Activated CD8-positive, alpha-beta T cell treated with anti-CD3 and anti-CD28 coated beads for 36 hours (primary cell): Measurements from ENCODE around the gene NKX2-1. TPM values are rescaled to one million over a fixed set of nuclear protein-coding genes. Genes with fewer than 3 reads are reported as not detected.

Experiments used
- ATAC-seq: fragments of 200-7000 bp; cut with Tn5 transposase; one replicate; pipeline ENCODE4 v1.10.0; 2021; ENCODE audit warnings: mild to moderate bottlenecking, moderate library complexity
- CTCF ChIA-PET: fragments of 350-600 bp; sonication (Branson Sonifier 250); formaldehyde crosslinking; loops from one replicate; lab custom pipeline; 2021; ENCODE audit warnings: antibody characterized with exemption; lab: Charles Lee
- POLR2A ChIA-PET: fragments of 350-600 bp; sonication (Branson Sonifier 250); formaldehyde crosslinking; loops from one replicate; lab custom pipeline; 2021; ENCODE audit warnings: antibody characterized with exemption; lab: Charles Lee
- DNase-seq: peaks from one replicate; pipeline ENCODE4 v3.0.0-alpha.2; 2020
- H3K27ac Mint-ChIP-seq: one replicate; pipeline ENCODE4 v1.8.0; 2021; ENCODE audit warnings: mild to moderate bottlenecking, mixed read lengths
- H3K27me3 Mint-ChIP-seq: one replicate; pipeline ENCODE4 v1.8.0; 2021; ENCODE audit warnings: mixed read lengths
- H3K36me3 Mint-ChIP-seq: one replicate; pipeline ENCODE4 v1.8.0; 2021; ENCODE audit warnings: low read depth, mixed read lengths
- H3K4me1 Mint-ChIP-seq: one replicate; pipeline ENCODE4 v1.8.0; 2021; ENCODE audit warnings: low read depth, mixed read lengths
- H3K4me3 Mint-ChIP-seq: one replicate; pipeline ENCODE4 v1.8.0; 2021; ENCODE audit warnings: mild to moderate bottlenecking, moderate library complexity, mixed read lengths
- H3K9me3 Mint-ChIP-seq: one replicate; pipeline ENCODE4 v1.8.0; 2021; ENCODE audit warnings: mixed read lengths
- CTCF ChIP-seq: fragments of 200-600 bp; IDR thresholded peaks from one replicate; pipeline ENCODE4 v1.8.0; 2022; ENCODE audit warnings: antibody characterized with exemption, mild to moderate bottlenecking
- intact Hi-C: fragments of 100-400 bp; cut with micrococcal nuclease; formaldehyde crosslinking; loops from one replicate; pipeline ENCODE4 v1.10.0; 2022
- total RNA-seq, 2 experiments: library from RNA; stranded (reverse); gene quantifications; one replicate each; pipeline ENCODE4 v1.2.3, GENCODE V29; 2021

Gene NKX2-1
- total RNA-seq, 2 experiments from 2014 or later, result 0.25 TPM; not detected in 1

- no peak for TF ChIP-seq CTCF
- ATAC-seq, result no peak
- POLR2A ChIA-PET, result no interaction called here
- Mint-ChIP-seq H3K9me3 (no peaks in the 10 kb centered on the region), H3K36me3 (no peaks in the 10 kb centered on the region), H3K27me3 (peaks cover 66% of the 10 kb centered on the region), H3K27ac (no peak overlapping the region), H3K4me1 (peaks cover 11% of the 10 kb centered on the region), H3K4me3 (no peak overlapping the region)
- DNase-seq, result no peak
- CTCF ChIA-PET, result no interaction called here
- intact Hi-C loops, result loop anchor here (5.0 kb wide), 1 partner anchor 70 kb away; no protein-coding TSS in a partner anchor
Measured at GRCh38 chr14:36517242-36518030, 2.6 kb downstream of the NKX2-1 start.

DNA sequence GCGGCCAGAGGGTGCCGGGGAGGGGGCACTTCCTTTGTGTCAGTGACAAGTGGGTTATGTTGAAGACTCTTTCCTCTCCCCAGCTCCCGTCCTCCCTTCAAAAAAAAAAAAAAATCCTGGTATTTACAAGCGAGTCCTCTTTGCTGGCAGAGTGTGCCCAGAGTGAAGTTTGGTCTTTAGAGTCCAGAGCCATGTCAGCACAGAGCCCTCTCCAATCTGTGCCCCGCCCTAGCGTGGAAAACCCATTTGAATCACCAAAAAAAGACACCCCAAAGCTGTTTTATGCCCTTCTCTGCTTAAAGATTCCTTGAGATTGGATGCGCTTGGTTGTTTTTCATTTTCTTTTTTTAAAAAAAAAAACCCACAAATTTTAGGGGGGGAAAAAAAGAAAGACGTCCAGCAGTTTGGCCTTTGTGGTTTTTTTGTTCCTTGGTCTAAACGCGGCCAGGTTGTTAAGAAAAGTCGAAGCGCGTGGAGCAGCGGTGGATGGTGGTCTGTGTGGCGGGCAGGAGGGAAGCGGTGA, 3.3 kb downstream of the NKX2-1 start:
- Mint-ChIP-seq H3K4me3 (no peak overlapping the region), H3K27ac (no peak overlapping the region), H3K9me3 (no peaks in the 10 kb centered on the region), H3K27me3 (peaks cover 66% of the 10 kb centered on the region), H3K36me3 (no peaks in the 10 kb centered on the region), H3K4me1 (peaks cover 9% of the 10 kb centered on the region)
- intact Hi-C loops, result loop anchor here (5.0 kb wide), 1 partner anchor 71 kb away; no protein-coding TSS in a partner anchor
- DNase-seq, result no peak
- CTCF ChIA-PET, result no interaction called here
- POLR2A ChIA-PET, result no interaction called here
- TF ChIP-seq CTCF, result no peak
- no peak for ATAC-seq

DNA sequence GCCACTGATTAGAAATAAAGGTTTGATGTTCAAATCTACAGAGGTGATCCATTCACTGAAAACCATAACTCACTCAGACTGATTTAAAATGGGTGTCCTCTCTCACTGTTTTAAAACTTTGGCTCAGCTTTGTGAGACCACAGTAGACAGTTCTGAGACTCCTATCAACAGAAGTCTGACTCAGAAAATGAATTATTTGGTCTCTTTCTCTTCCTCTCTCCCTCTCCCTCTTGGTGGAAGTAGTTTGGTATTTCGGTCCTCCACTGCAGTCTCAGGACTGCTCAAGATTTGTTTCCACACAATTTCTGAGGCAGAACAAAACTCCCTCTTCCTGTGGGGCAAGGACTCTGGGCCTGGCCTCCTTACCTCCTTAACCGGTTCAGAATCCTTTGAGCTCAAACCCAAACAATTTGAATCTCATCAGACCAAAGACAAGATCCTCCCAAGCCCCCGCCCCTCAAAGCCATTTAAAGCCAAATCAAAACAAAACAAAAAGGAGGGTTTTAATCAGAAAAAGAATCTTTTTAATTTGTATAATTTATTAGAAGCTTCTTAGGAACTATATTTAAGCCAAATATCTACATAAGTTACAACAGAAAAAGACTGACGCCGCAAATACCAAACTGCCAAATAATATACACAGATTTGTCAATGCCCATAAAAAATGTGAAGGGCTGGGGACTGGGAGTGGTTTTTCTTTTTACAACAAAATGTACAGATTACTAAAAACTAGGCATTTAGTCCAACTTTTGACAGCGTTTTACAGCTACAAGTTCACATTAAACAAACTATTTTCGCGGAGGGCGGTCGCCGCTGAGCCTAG, 3.9 kb downstream of the NKX2-1 start:
- Mint-ChIP-seq H3K4me3 (no peak overlapping the region), H3K4me1 (peaks cover 9% of the 10 kb centered on the region), H3K27me3 (peaks cover 63% of the 10 kb centered on the region), H3K36me3 (no peaks in the 10 kb centered on the region), H3K27ac (no peak overlapping the region), H3K9me3 (no peaks in the 10 kb centered on the region)
- POLR2A ChIA-PET, result no interaction called here
- intact Hi-C loops, result loop anchor here (5.0 kb wide), 1 partner anchor 71 kb away; no protein-coding TSS in a partner anchor
- CTCF ChIA-PET, result interaction anchor here (1.4 kb wide), 1 partner anchor 39 kb away, joined by 4 read pairs; no protein-coding TSS in a partner anchor
- ATAC-seq (no peak), DNase-seq (no peak)
- TF ChIP-seq CTCF, result no peak

GRCh38 chr14:36515105-36515593, 4.9 kb downstream of the NKX2-1 start:
- intact Hi-C loops, result loop anchor here (5.0 kb wide), 1 partner anchor 72 kb away; no protein-coding TSS in a partner anchor
- POLR2A ChIA-PET, result no interaction called here
- TF ChIP-seq CTCF, result no peak
- no peak for DNase-seq
- peaks cover 70% of the 10 kb centered on the region for H3K27me3 Mint-ChIP-seq
- H3K27ac Mint-ChIP-seq, result no peak overlapping the region
- H3K4me1 Mint-ChIP-seq, result peaks cover 7% of the 10 kb centered on the region
- no peaks in the 10 kb centered on the region for H3K36me3 Mint-ChIP-seq
- no peak for ATAC-seq
- H3K4me3 Mint-ChIP-seq, result no peak overlapping the region
- CTCF ChIA-PET, result interaction anchor here (0.9 to 1.4 kb wide), 2 partner anchors 40 to 446 kb away, joined by 4 read pairs; no protein-coding TSS in a partner anchor
- H3K9me3 Mint-ChIP-seq, result no peaks in the 10 kb centered on the region
